NCI-H2196 (cell line): ENCODE data around the gene SLC27A3.

Experiments
- DNase-seq: peaks from one replicate; lab custom pipeline; 2025; ENCODE audit not compliant: unreplicated experiment; lab: John Stamatoyannopoulos, UW

The SLC27A3 gene, protein sequence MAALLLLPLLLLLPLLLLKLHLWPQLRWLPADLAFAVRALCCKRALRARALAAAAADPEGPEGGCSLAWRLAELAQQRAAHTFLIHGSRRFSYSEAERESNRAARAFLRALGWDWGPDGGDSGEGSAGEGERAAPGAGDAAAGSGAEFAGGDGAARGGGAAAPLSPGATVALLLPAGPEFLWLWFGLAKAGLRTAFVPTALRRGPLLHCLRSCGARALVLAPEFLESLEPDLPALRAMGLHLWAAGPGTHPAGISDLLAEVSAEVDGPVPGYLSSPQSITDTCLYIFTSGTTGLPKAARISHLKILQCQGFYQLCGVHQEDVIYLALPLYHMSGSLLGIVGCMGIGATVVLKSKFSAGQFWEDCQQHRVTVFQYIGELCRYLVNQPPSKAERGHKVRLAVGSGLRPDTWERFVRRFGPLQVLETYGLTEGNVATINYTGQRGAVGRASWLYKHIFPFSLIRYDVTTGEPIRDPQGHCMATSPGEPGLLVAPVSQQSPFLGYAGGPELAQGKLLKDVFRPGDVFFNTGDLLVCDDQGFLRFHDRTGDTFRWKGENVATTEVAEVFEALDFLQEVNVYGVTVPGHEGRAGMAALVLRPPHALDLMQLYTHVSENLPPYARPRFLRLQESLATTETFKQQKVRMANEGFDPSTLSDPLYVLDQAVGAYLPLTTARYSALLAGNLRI

DNA sequence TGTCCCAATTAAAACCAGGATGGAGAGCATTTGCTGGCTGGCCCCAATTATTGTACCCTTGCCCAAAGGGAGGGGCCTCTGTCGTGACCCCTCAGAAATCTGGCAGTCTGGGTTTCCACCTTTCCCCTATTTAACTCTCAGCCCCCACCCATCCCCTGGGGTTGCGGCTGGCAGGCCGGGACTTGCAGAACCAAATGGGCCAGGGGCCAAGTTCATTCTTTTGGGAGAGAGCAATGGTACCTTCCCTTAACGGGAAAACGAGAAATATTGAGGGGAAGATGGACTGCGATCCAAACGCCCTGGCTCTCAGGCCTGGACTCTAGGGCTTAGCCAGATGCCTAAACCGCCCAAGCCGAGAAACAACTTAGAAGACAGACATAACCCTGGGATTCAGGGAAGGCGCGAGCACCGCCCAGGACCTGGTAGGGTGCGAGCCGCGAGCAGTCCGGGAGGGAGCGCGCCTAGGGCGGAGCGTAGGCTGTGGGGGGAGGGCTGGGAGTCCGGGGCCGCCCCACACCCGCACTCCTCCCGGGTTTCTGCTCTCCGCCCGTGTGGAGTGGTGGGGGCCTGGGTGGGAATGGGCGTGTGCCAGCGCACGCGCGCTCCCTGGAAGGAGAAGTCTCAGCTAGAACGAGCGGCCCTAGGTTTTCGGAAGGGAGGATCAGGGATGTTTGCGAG, at the start of gene SLC27A3:
Gene SLC27A3 (plus strand): TSS at position 628 of the 678 bp plus-strand sequence. CDS start 91 bp downstream, outside the sequence.
- peak; percentile 81 for DNase-seq

DNA sequence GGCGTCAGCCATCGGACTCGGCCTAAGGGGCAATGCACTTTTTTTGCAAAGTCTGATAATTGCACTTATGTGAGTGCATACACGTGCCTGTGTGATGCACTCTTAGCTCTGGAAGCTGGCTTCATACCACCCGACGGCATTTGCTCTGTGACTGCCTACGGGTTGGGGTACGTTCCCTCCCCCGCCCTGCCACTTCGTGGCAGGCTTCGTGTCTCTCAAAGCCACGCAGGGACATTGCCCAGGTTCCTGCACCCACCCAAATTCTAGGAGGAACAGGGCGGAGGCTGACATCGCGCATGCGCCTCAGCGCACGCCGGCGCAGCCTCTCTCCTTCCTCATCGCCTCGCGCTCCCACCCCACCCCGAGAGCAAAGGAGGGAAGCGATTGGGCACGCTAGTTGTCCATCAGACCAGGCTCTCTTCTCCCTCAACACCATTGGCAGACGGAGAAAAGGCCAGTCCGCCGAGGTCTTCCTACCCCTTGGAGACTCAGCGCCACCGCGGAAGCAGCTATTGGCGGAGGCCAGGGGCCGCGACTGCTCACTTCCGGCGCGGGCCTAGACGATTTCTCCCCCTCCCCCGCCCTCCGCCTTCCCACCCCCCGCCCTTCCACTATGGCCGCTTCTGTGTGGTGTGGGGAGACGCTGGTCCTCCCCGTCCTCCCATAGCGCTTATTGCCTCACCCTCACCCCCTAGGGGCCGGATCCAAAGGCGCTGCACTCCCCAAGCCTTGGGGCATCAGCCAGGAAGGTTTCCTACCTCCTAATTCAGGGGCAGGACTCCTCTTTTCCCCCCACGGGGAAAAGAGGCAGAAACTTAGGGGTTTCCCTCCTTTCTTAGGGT, 47.5 kb upstream of the SLC27A3 start, which contains the start of gene INTS3:
Gene INTS3 (plus strand): TSS at position 588 of the 842 bp plus-strand sequence. CDS start 585 bp downstream, outside the sequence.
- peak; percentile 99 for DNase-seq

DNA sequence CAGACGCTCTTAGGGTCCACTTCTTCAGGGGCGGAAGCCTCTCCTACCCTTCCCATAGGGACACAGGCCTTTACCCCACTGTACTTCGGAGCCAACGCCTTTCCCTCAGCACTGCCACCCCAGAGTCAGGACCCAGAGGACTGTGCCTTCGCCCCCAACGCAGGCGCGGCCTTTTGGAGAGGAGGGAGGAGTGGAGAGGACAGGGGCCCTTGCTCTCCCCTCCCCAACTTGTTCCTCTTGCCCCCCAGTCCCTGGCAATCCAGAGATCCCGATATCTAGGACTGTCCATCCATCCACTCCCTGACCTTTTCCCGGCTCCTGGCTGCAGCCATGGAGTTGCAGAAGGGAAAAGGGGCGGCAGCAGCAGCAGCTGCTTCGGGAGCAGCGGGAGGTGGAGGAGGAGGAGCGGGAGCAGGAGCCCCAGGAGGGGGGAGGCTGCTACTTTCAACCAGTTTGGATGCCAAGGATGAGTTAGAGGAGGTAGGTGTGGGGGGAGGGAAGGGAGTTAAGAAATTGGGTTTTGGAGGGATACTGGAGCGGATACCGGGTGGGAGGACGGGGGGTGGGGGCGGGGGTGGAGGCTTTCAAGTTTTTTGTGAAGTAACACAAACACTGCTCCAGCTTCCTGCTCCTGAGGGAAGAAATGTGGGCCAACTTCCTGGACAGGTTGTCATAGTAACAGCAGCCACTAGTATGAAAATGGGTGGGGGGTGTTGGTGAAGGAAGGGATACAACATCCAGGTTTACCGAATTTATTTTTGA, 46.7 kb upstream of the SLC27A3 start:
- DNase-seq = peak; percentile 28

DNA sequence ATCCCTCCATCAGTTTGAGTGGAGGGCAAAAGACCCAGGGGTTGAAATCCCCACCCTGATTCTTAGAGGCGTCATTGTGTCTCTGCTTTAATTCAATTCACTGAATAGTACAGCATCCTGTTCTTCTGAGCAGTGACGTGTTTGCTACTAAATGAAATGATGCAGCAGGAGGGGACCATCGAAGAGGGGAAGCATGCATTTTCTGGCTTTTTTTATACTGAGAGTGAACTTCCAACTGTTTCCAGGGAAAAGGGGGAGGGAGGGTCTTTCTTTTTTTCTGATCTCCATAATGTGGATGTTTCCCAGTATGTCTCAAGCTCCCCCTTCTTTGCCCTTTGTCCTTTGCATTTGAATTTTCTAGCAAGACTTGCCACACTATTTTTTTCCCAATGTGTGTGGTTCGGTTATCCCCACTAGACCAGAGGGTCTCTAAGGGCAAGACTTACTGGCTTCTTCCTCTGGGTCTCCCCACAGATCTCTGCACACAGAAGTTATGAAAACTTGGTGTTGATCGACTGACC, 44.7 kb upstream of the SLC27A3 start:
- DNase-seq = no peak

DNA sequence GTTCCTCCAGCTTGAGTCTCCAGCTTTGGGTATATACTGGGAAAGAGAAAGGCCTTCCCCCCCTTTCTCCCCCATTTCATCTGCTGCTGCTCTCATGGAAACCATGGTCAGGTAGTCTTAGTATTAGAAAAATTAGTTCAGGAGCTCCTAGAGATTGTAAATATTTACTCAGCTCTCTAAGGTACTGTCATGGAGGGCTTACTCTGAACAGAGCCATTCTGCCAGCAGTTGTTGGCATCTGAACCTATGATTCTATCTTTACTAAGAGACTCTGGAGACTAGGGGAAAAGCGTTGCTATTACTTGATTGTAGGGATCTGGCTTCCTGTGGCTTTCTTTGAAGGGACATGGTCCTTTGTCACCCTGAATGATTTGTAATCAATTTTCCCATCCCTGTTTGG, 41.2 kb upstream of the SLC27A3 start:
- peak; percentile 42 for DNase-seq

DNA sequence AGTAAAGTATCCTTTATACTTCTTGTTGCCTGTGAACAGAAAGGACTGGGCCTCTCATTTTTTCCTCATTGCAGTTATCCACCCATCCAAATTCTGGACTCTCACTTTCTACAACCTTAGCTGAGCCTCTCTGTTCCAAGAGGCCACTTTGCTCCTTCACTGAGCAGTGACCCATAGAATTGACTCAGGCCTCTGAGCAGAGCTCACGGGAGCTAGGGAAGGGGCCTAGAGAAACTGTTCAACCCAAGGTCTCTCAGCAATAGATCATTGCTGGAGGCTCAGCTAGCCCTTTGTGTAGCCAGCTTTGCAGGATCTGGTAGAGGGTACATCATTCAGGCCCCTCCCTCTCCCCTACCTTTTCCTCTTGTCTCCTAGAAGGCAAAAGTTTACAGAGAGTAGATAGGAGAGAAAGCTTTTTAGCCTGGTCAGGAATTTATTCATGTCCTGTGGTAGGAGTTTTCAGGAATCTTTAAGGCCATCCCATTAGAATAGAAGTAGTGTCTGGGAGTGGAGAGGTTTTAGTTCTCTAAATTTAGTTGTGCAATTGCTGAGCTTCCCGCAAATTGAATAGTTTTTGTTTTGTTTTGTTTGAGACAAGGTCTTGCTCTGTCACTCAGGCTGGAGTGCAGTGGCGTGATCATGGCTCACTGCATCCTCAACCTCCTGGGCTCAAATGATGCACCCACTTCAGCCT, 40.7 kb upstream of the SLC27A3 start:
- no peak for DNase-seq

DNA sequence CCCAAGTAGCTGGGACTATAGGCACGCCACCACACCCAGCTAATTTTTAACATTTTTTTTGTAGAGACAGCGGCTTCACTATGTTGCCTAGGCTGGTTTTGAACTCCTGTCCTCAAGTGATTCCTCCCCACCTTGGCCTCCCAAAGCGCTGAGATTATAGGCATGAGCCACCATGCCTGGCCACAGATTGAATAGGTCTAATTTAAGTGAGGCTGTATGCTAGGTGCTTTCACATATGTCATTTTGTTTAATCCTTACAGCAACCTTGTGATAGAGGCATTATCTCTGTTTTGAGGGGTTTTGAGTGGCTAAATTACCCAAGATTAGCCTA, 40.2 kb upstream of the SLC27A3 start:
- DNase-seq = no peak

DNA sequence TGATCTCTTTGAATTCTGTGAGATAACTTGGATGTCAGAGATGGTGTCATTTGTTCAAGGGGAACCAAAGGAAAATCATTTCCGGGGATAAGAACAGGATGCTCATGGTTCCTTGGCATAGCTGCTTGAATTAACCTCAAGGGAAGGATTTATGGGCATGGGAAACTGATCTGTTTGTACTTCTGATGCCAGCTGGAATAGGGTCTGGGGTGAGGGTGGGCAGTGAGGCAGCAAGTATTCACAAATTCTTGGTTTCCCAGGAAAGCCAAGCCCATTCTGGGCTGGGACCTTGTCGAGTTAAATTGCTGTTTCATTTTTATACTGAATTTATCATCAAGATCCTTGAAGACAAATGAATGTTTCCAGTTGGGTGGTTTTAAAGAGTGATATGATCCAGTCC, 33.2 kb upstream of the SLC27A3 start:
- no peak for DNase-seq

DNA sequence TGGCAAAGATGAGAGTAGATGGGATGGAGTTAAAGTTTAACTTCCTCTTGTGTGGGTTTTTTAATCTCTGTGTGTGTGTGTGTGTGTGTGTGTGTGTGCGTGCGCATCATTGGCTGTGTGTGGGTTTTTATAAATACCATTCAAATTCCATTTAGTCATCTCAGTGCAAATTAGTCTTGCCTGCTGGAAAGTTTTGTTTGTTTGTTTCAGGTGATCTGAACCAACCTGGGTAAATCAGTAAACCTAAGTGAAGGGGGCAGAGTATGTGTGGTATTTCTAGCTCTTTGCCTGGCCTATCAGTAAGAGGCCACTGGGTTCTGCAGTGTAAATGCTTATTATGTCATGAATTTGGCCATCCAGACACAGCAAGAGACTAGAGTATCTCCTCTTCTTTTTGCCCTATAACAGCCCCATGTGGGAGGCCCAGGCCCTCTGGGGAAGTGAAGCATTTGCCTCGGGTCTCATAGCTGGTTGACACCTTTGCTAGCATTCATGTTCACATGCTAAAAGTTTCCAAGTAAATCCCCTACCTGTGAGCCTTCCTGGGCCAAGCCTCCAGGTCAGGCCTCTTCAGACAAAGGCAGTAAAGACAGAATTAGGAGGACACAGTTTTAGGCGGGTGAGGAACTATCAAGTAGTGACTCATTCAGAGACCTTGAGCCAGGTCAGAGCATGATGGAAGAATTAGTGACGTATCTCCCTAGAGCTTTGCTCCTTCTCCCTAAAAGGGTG, 32.6 kb upstream of the SLC27A3 start:
- DNase-seq = no peak

DNA sequence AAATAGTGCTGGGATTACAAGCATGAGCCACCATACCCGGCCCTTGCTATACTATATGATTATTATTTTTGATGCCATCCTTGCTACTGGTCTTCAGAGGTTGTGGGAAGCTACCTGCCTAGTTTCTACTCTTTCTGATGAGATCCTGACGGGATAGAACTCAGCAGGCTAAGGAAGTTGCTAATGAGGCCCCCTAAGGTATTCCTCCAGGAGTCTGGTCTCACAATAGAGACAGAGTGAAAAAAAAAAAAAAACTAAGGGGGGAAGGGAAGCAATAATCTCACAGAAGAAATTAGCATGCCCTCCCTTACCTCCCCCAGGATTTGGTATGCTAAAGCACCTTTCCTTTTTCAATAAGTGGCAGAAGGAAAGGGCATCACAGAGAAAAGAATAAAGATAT, 29.8 kb upstream of the SLC27A3 start:
- DNase-seq = no peak

DNA sequence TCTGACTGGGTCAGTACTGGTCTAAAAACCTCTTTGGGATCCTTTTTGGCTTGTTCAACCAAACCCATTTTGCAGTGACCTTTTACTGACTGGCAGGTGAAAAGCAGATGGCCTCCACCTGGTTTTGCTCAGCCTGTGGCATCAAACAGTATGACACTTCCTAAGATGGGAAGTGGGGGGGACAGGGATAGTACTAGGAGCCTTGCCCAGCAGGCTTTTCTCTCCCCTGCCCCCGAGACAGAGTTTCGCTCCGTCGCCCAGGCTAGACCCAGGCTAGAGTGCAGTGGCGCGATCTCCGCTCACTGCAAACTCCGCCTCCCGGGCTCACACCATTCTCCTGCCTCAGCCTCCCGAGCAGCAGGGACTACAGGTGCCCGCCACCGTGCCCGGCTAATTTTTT, 29.0 kb upstream of the SLC27A3 start:
- no peak for DNase-seq

DNA sequence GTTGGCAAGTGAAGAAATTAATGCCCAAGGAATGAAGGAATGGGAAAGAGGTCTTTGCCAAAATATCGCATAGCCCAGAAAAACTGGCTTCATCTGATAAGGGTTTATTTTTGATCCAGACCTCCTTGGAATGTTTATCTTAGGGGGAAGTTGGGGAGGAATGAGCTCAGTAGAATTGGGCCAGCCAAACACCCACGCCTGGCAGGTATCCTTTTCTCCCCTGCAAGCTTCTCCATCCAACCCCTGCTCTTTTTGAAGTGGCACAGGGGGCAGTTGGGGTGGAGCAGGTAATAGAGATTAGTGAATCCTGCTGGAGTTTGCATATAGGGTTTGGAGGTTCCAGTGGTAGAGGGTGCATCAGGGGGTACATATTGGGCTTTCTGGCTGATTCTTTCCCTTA, 26.3 kb upstream of the SLC27A3 start:
- no peak for DNase-seq

DNA sequence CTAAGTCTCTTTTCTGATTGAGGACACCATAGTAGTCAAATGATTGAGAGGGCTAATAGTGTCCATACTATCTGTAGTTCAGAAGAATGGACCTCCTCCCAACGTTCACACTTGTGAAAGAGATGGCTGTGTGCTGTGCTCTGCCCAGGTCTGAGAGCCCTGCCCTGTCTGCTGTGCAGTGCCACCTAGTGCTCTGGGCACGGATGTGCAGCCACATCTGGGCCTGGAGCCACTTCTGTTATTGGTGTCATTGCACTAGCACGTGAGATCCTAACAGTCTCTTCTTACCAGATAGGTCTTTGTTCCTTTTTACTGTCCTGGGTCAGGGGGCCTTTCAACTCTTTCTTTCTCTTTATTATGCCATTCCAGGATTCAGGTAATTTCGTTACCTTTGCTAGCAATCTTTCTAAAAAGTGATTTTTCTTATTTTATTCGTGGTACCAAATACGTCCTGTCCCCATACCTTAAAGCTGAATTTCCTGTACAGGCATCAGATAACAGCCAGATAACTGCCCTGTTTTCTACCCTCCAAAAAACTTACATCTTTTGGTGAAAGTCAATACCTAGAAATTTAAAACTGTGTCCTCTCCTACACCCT, 25.7 kb upstream of the SLC27A3 start:
- peak; percentile 85 for DNase-seq

DNA sequence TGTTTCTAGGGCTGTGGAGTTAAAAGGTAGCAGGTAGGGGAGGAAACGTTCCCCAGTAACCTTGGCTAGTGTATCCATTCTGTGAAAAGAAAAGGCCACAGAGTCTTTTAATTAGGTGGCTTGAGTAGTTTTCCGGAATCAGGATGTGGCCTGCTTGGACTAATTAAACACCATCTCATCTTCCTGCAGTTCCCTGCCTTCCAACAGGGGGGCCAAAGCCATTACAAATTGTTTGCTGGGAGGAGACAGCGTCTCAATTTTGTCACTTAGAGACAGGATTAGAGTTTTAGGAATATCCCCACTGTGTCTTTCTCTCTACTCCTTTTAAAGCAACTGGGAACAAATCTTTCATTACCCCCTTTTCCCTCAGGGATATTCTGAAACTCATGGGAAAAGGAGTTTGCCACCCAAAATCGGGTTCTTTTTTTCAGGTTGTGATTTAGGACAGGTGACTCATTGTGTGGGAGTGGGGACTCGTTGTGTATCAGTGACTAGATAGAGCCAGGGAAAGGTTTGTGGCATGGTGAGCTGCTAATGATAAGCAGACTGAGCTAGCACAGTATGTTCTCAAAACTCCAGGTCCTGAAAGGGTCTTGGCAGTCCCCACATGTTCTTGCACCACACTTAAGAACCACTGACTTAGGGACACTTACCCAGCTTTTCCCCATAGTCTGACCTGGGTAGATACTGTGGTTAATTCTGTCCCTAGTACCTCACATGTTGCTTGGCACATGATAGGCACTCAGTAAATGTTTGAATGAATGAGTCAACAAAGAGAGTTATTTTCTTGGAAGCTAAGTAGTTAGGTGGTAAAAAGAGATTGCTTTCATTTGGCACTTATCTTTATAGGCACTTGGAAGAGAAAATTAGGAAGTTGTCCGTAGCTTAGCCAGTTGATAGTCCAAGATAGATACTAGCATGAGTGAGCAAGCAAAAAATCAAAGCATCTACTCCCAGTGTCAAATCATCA, 24.9 kb upstream of the SLC27A3 start:
- DNase-seq = peak; percentile 12

DNA sequence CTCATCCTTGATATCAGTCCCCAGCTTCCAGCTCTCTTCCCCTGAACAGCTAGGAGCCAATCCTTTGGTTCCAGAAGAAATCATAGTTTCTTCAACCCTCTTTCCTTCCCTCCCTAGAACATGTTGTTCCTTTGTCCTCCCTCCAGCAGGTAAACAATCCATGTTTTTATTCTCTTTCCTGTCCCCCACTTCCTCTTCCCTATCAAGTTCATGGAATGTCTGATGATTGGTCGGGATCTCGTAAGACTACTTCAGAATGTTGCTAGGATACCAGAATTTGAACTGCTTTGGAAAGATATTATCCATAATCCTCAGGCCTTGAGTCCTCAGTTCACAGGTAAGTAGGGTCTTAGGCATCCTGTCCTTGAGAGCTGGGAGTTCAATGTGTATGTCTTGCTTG, 23.1 kb upstream of the SLC27A3 start:
- no peak for DNase-seq

DNA sequence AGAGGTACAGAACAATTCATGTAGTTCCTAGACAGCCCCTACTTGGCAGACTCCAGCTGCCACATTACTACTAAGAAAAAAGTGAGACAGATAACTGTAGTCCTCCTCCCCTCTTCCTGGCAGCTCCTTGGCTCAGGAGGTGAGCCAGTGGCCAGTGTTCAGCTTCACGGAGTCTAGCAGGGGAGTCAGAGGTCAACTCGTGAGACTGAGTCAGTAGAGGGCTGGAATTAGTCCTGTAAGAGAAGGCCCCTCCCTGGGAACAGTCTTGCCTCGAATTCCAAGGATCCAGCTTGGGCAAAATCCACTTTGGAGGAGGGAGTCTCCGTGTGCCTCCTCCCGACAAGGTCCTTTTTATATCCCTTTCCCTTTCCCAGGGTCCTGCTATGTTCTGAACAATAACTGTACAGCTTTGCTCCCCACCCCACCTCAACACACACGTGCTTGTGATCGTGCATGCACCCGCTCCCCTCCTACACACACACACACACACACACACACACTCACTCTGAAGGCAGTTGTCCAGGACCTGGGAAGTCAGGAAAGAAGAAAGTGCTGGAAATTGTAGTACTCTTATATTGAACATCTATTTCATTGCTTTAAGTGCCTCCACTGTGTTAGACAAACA, 22.5 kb upstream of the SLC27A3 start:
- DNase-seq = no peak

DNA sequence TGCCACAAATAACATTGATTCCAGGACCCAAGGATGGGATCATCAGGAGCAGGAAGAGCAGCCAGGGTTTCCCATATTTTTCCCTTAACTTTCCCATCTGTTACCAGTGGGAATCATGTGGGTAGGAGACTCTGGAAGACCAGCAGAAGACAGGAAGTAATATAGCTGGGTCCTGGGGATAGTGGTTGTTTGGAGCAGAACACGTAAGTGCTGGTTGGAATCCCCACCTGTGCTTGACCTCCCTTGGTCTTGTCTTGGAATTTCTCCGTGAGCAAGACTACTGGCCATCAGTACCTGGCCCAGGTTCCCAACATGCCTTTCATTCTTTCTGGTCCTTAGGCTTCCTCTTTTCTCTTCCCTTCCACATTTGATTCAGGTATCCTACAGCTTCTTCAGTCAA, 20.9 kb upstream of the SLC27A3 start:
- no peak for DNase-seq
